HepG2 (cell line): Measurements from ENCODE around the gene SLC9A9. TPM values are rescaled to one million over a fixed set of nuclear protein-coding genes. Genes with fewer than 3 reads are reported as not detected.

Source experiments
- ATAC-seq: fragments of 200-7000 bp; cut with Tn5 transposase; 3 replicates; pipeline ENCODE4 v1.9.1; 2020; ENCODE audit warnings: mild to moderate bottlenecking, moderate library complexity
- BruUV-seq: library from RNA; stranded (reverse); fragments of 400-500 nt; replicated peaks from 2 replicates; lab custom pipeline; 2021; lab: Mats Ljungman, UMichigan
- CTCF ChIA-PET: fragments of 300-600 bp; formaldehyde crosslinking; extraction: SDS; loops from one replicate; lab custom pipeline; 2021; ENCODE audit warnings: low total read pairs, inconsistent platforms, low intra/inter-chr PET ratio; lab: Yijun Ruan, JAX
- POLR2A ChIA-PET: fragments of 350-600 bp; sonication (Branson Sonifier 250); formaldehyde crosslinking; loops from one replicate; lab custom pipeline; 2020; ENCODE audit warnings: antibody characterized with exemption, inconsistent platforms; lab: Yijun Ruan, JAX
- DNase-seq: peaks from one replicate; pipeline ENCODE4 v3.0.0-alpha.2; 2015; ENCODE audit warnings: low spot score
- FAIRE-seq: peaks from 3 replicates; lab custom pipeline; 2011; peaks lifted over from hg19 to GRCh38; lab: Jason Lieb, UNC
- H2AFZ ChIP-seq: one replicate; pipeline ENCODE4 v1.6.1; 2011; ENCODE audit warnings: low read length, inconsistent platforms
- H3K27ac ChIP-seq: fragments of 300-600 bp; 3 replicates; pipeline ENCODE4 v1.8.0; 2011; ENCODE audit warnings: mixed run types, mild to moderate bottlenecking, mixed read lengths, low read length, inconsistent platforms; ENCODE audit not compliant: insufficient read depth; ENCODE audit errors: extremely low read length
- H3K27me3 ChIP-seq, 2 experiments: fragments of 200-600 bp in 1 of 2; 2 replicates in 1 of 2; 3 replicates in 1 of 2; pipeline versions ENCODE4 v1.6.0 to v1.8.0; 2011; ENCODE audit warnings: low read length in 2 of 2, mild to moderate bottlenecking in 2 of 2, moderate library complexity in 2 of 2, inconsistent platforms in 1 of 2; ENCODE audit not compliant: insufficient read depth in 2 of 2, control insufficient read depth in 1 of 2
- H3K36me3 ChIP-seq, 2 experiments: fragments of 200-600 bp in 1 of 2; replicated peaks in 1 of 2; 2 replicates in 1 of 2; 3 replicates in 1 of 2; pipeline versions ENCODE4 v1.5.1 to v1.8.0; 2011; ENCODE audit warnings: low read length in 2 of 2, inconsistent platforms in 1 of 2; ENCODE audit not compliant: insufficient read depth in 2 of 2, control insufficient read depth in 1 of 2
- H3K4me1 ChIP-seq: 2 replicates; pipeline ENCODE4 v1.5.1; 2012; ENCODE audit warnings: low read length, inconsistent platforms; ENCODE audit not compliant: insufficient read depth
- H3K4me2 ChIP-seq: 2 replicates; pipeline ENCODE4 v1.6.0; 2011; ENCODE audit warnings: low read depth, low read length, inconsistent platforms
- H3K4me3 ChIP-seq, 3 experiments: fragments of 200-600 bp in 1 of 3; sonication (generic), shearing (Covaris generic) in 1 of 3; replicated peaks in 1 of 3; 2 replicates each; pipeline ENCODE4 v1.5.1; 2011 to 2016; ENCODE audit warnings: low read length in 3 of 3, inconsistent platforms in 2 of 3, low read depth in 2 of 3, mild to moderate bottlenecking in 2 of 3, control low read depth in 1 of 3, mixed read lengths in 1 of 3; ENCODE audit not compliant: insufficient read depth in 1 of 3
- H3K79me2 ChIP-seq: one replicate; pipeline ENCODE4 v1.6.1; 2011; ENCODE audit warnings: low read length, inconsistent platforms; ENCODE audit not compliant: insufficient read depth
- H3K9ac ChIP-seq: 2 replicates; pipeline ENCODE4 v1.6.0; 2011; ENCODE audit warnings: mild to moderate bottlenecking, low read depth, low read length, inconsistent platforms; ENCODE audit not compliant: insufficient read depth
- H3K9me3 ChIP-seq: 2 replicates; pipeline ENCODE4 v1.5.1; 2012; ENCODE audit warnings: mild to moderate bottlenecking, low read length
- H4K20me1 ChIP-seq: 2 replicates; pipeline ENCODE4 v1.6.0; 2011; ENCODE audit warnings: inconsistent platforms, mild to moderate bottlenecking, low read length, moderate library complexity; ENCODE audit not compliant: insufficient read depth
- ARID2 ChIP-seq: sonication (generic); formaldehyde crosslinking; IDR thresholded peaks from 2 replicates; pipeline ENCODE4 v1.8.1; 2022; ENCODE audit warnings: mild to moderate bottlenecking, missing genetic modification reagents, borderline replicate concordance
- BHLHE40 ChIP-seq: IDR thresholded peaks from 2 replicates; pipeline ENCODE4 v1.6.1; 2011; ENCODE audit warnings: low read length, improper control_type of control experiment
- ETV5 ChIP-seq: IDR thresholded peaks from 2 replicates; pipeline ENCODE4 v1.6.1; 2018; ENCODE audit warnings: missing biosample characterization, missing genetic modification reagents, inconsistent platforms, borderline replicate concordance
- HNRNPUL1 ChIP-seq: fragments of 200-400 bp; formaldehyde crosslinking; IDR thresholded peaks from 2 replicates; pipeline ENCODE4 v1.6.1; 2017; ENCODE audit warnings: low read depth, mild to moderate bottlenecking, low read length, moderate library complexity
- KDM6A ChIP-seq: IDR thresholded peaks from 2 replicates; pipeline ENCODE4 v1.6.1; 2016; ENCODE audit warnings: low read depth
- SUZ12 ChIP-seq: fragments of 150-350 bp; IDR thresholded peaks from 2 replicates; pipeline ENCODE4 v1.6.1; 2014; ENCODE audit warnings: low read depth, low read length
- SYNCRIP ChIP-seq: fragments of 200-400 bp; formaldehyde crosslinking; IDR thresholded peaks from 2 replicates; pipeline ENCODE4 v1.6.1; 2018; ENCODE audit warnings: mild to moderate bottlenecking, low read depth, low read length; ENCODE audit not compliant: insufficient read depth
- TBX3 ChIP-seq: fragments of 450-650 bp; IDR thresholded peaks from 2 replicates; pipeline ENCODE4 v1.6.1; 2017; ENCODE audit warnings: antibody characterized with exemption, mild to moderate bottlenecking, inconsistent platforms, borderline replicate concordance
- ZNF432 ChIP-seq: sonication (generic); formaldehyde crosslinking; IDR thresholded peaks from 2 replicates; pipeline ENCODE4 v1.5.0; 2020; ENCODE audit warnings: missing genetic modification reagents, mild to moderate bottlenecking, borderline replicate concordance
- ZNF569 ChIP-seq: sonication (generic); formaldehyde crosslinking; IDR thresholded peaks from 2 replicates; pipeline ENCODE4 v1.5.0; 2020; ENCODE audit warnings: mild to moderate bottlenecking, missing genetic modification reagents, moderate library complexity, borderline replicate concordance
- WGBS: methylation state at CpG from one replicate; pipeline ENCODE4 v1.1.6; 2017; ENCODE audit warnings: low lambda C conversion rate; 5-methylcytosine and 5-hydroxymethylcytosine counted together
- in situ Hi-C: cut with HindIII; loops from 2 replicates; pipeline ENCODE4 v1.10.0; 2017; ENCODE audit warnings: low pct_unique_long_range_greater_than_20kb; ENCODE audit not compliant: extremely low pct_ligation_motif_present
- intact Hi-C: fragments of 100-400 bp; cut with micrococcal nuclease; formaldehyde crosslinking; loops from one replicate; pipeline ENCODE4 v1.10.0; 2022; ENCODE audit not compliant: unreplicated experiment
- polyA plus RNA-seq, 8 experiments: library from polyadenylated mRNA; depleted of rRNA in 3 of 8; stranded (reverse) in 7 of 8; unstranded in 1 of 8; fragments of >200 nt; fragmentation: Illumina TruSeq in 4 of 8; extraction: Trizol in 4 of 8; gene quantifications; 2 replicates each; pipeline versions ENCODE4 v1.2.1 to v1.2.3, GENCODE V29; 2011 to 2016; ENCODE audit warnings: low read depth in 4 of 8, missing spikeins in 1 of 8, mixed read lengths in 1 of 8; ENCODE audit not compliant: insufficient read depth in 1 of 8
- total RNA-seq, 5 experiments: library from RNA; depleted of rRNA; stranded (reverse); fragments of >200 nt; fragmentation: Illumina TruSeq; extraction: Trizol; gene quantifications; 2 replicates each; pipeline ENCODE4 v1.2.3, GENCODE V29; 2016; ENCODE audit warnings: low read depth in 1 of 5
- TF ChIP-seq, protein P1 (sequence below): sonication (generic); formaldehyde crosslinking; IDR thresholded peaks from 2 replicates; pipeline ENCODE4 v1.5.0; 2020; ENCODE audit warnings: missing genetic modification reagents

SLC9A9 gene
- total and polyA plus RNA-seq, 2 of the 13 experiments (the other 11 are each of a cell fraction or from before 2014, with no cell fraction given), result not detected

DNA sequence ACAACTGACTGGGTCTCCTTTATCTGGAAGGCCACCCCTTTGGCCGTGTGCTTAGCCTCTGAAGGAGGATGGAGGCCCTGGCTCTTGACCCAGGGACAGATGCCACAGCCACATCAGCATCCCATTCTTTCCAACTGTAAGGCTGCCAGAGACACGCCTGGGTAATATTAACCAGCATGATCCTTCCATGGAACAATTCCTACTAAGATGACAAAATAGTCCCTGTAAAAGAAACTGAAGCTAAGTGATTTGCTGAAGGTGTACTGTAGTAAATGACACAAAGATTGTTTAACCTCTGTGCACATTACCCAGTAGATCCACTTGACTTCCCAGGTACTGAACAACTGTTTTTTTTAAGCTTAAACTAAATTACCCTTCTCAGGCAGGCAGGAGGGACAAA lies 352.7 kb downstream of the SLC9A9 start:
- TF ChIP-seq KDM6A (CRISPR knock-in tag) (no peak), SYNCRIP (no peak), SUZ12 (no peak), ZNF432 (CRISPR knock-in tag) (no peak), HNRNPUL1 (no peak), ETV5 (no peak), TBX3 (no peak), ARID2 (CRISPR knock-in tag) (no peak), ZNF569 (CRISPR knock-in tag) (no peak), BHLHE40 (no peak)
- TF ChIP-seq, protein P1, sequence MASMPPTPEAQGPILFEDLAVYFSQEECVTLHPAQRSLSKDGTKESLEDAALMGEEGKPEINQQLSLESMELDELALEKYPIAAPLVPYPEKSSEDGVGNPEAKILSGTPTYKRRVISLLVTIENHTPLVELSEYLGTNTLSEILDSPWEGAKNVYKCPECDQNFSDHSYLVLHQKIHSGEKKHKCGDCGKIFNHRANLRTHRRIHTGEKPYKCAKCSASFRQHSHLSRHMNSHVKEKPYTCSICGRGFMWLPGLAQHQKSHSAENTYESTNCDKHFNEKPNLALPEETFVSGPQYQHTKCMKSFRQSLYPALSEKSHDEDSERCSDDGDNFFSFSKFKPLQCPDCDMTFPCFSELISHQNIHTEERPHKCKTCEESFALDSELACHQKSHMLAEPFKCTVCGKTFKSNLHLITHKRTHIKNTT, result no peak
- TF ChIP-seq, all 625 proteins: peak for 0
- Histone ChIP-seq H3K9me3 (no peaks in the 10 kb centered on the region), H3K27ac (no peak overlapping the region), H3K79me2 (no peaks in the 10 kb centered on the region), H4K20me1 (no peaks in the 10 kb centered on the region), H3K4me2 (no peak overlapping the region), H3K4me1 (no peaks in the 10 kb centered on the region), H2AFZ (no peak overlapping the region), H3K4me3 (no peak overlapping the region), H3K27me3 (no peaks in the 10 kb centered on the region; a peak in 1 of 5 replicates), H3K9ac (no peak overlapping the region), H3K36me3 (no peaks in the 10 kb centered on the region)
- no peak for ATAC-seq
- WGBS, result 0% methylated on average over 2 of the region's 2 CpGs
- CTCF ChIA-PET, result no interaction called here
- no peak for FAIRE-seq
- in situ Hi-C loops (no loop called here), intact Hi-C loops (no loop called here)
- DNase-seq, result no peak
- POLR2A ChIA-PET, result no interaction called here
- no TSS peak for BruUV-seq
